CD4-positive, alpha-beta T cell treated with Interleukin-21 for 1 hour (primary cell): ENCODE data around the gene ANTKMT.

Source experiments
- DNase-seq: peaks from one replicate; pipeline ENCODE4 v3.0.0-alpha.2; 2020

ANTKMT gene

GRCh38 chr16:720990-721764, at the start of gene ANTKMT:
TSS of gene ANTKMT (plus strand) at chr16:721146. CDS start at chr16:721275, 129 bp downstream.
- DNase-seq = peak; percentile 83

- DNase-seq = no peak
Measured at GRCh38 chr16:671353-672131, 49.4 kb upstream of the ANTKMT start.

- DNase-seq = no peak
Measured at GRCh38 chr16:672371-672770, 48.6 kb upstream of the ANTKMT start.

DNA sequence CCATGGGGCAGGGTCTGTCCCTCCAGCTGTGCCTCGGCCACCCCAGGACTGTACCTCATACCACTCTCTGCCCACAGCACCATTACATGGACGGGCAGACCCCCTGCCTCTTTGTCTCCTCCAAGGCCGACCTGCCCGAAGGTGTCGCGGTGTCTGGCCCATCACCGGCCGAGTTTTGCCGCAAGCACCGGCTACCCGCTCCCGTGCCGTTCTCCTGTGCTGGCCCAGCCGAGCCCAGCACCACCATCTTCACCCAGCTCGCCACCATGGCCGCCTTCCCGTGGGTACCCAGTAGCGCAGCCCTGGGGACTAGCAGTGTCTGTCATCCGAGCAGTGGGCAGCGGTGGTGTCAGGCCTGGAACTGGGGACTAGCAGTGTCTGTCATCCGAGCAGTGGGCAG, 48.1 kb upstream of the ANTKMT start:
- DNase-seq = no peak

GRCh38 chr16:673399-673991, 47.5 kb upstream of the ANTKMT start:
- DNase-seq = no peak

GRCh38 chr16:674214-674881, 46.6 kb upstream of the ANTKMT start:
- no peak for DNase-seq

GRCh38 chr16:674968-675883, 45.7 kb upstream of the ANTKMT start, which contains the start of gene RHBDL1:
TSS of gene RHBDL1 (plus strand) at chr16:675671. CDS start at chr16:675791, 120 bp downstream.
- no peak for DNase-seq

DNA sequence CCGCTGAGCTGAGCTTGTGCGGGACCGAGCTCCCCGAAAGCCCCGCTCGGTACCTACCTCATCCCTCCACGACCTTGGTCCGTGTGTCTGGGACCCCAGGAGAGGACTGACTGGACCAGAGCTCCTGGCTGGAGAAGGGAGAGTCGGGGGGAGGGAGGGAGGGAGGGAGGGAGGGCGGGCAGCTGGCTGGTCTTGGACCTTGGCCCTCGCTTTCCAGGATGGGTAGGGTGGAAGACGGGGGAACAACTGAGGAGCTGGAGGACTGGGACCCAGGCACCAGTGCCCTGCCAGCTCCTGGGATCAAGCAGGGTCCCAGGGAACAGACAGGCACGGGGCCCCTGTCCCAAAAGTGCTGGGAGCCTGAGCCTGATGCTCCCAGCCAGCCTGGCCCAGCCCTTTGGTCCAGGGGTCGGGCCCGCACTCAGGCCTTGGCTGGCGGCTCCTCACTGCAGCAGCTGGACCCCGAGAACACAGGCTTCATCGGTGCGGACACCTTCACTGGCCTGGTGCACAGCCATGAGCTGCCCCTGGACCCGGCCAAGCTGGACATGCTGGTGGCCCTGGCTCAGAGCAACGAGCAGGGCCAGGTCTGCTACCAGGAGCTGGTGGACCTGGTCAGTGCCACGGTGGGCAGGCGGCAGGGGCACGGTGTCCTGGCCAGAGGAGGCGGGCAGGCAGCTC, 44.9 kb upstream of the ANTKMT start:
- DNase-seq = no peak

DNA sequence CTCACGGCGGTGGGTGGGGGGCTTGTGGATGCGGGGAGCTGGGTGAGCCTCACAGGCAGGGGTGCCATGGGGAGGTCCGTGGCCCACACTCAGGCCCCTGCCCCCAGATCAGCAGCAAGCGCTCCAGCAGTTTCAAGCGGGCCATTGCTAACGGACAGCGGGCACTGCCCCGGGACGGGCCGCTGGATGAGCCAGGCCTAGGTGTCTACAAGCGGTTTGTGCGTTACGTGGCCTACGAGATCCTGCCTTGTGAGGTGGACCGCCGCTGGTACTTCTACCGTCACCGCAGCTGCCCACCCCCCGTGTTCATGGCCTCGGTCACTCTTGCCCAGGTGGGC, 44.4 kb upstream of the ANTKMT start:
- no peak for DNase-seq

DNA sequence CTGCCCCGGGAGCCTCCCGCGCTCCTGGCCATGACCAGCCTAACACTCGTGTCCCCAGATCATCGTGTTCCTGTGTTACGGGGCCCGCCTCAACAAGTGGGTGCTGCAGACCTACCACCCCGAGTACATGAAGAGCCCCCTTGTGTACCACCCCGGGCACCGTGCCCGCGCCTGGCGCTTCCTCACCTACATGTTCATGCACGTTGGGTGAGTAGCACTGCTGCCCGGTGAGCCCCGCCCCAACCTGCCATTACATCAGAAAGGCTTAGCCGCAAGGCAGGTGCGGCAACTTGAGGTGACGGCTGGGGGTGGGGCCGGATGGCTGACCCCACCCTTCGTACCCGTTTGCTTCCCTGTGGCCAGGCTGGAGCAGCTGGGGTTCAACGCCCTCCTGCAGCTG, 44.0 kb upstream of the ANTKMT start:
- DNase-seq = peak; percentile 56

GRCh38 chr16:677316-678190, 43.4 kb upstream of the ANTKMT start:
- no peak for DNase-seq

GRCh38 chr16:678209-678857, 42.6 kb upstream of the ANTKMT start:
- no peak for DNase-seq

GRCh38 chr16:678858-679813, 41.8 kb upstream of the ANTKMT start:
- peak; percentile 62 for DNase-seq

- DNase-seq = peak; percentile 88
Measured at GRCh38 chr16:679814-680624, 40.9 kb upstream of the ANTKMT start, which contains the start of gene STUB1. TSS of gene STUB1 (plus strand) at chr16:680410. CDS start at chr16:680526, 116 bp downstream.

GRCh38 chr16:680625-680945, 40.4 kb upstream of the ANTKMT start:
- no peak for DNase-seq

DNA sequence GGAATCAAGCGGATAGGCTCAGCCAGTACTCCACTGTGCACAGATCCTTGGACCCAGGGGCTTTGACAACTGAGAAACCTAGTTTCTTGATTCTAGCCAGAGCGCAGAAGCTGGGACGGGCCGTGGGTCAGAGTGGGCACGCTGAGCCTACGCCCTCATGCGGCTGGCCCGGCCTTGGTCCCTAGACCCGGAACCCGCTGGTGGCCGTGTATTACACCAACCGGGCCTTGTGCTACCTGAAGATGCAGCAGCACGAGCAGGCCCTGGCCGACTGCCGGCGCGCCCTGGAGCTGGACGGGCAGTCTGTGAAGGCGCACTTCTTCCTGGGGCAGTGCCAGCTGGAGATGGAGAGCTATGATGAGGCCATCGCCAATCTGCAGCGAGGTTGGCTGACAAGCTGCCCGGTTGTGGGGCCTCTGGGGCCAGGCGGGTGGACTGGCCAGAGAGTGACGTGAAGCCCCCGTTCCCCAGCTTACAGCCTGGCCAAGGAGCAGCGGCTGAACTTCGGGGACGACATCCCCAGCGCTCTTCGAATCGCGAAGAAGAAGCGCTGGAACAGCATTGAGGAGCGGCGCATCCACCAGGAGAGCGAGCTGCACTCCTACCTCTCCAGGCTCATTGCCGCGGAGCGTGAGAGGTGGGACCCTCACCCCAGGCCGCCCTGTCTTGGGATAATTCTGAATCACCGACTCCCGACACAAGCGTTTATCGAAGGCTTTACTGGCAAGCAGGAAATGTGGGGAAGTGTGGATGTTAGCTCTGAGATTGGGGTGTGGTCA, 39.8 kb upstream of the ANTKMT start:
- no peak for DNase-seq
